ENCODE results near the gene MRPL3. TPM values are rescaled to one million over a fixed set of nuclear protein-coding genes. Genes with fewer than 3 reads are reported as not detected.

The MRPL3 gene
- total and polyA plus RNA-seq, 10 of the 15 experiments (the other 5 are each of a cell fraction or from before 2014, with no cell fraction given), result 91.6 to 307 (median 198) TPM

DNA sequence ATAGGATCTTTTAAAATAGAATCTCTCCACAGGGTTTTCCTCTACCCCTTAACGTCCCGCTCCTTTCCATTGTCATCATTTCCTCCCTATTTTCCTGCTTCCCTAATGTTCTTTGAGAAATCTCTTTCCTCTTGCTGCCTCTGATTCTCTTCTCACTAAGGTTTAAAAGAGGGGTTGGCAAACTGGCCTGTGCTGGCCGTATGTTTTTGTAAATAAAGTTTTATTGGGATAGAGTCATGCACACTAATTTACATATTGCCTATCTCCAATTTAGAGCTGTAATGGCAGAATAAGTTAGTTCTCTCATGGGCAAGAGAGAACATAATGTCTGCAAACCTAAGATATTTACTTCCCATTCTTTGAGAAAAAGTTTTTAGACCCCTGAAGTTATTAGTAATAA lies 25.0 kb downstream of the MRPL3 start:
- FAIRE-seq (no peak), ATAC-seq (no peak), DNase-seq (ENCODE audit: low read depth, low spot score) (no peak)
- no peak overlapping the region for H3K4me3 ChIP-seq
- in situ Hi-C loops (cut with MboI) (no loop called here), intact Hi-C loops (cut with micrococcal nuclease; ENCODE audit: unreplicated experiment) (no loop called here)
- ChIA-PET SMC1A (ENCODE audit: uncharacterized antibody, unreplicated experiment) (interaction anchor here (1.0 kb wide), 1 partner anchor 12 kb away, joined by 3 read pairs; no protein-coding TSS in a partner anchor), CTCF (no interaction called here), RAD21 (ENCODE audit: unreplicated experiment) (no interaction called here), POLR2A (no interaction called here)
- H4K20me1 ChIP-seq (ENCODE audit: control insufficient read depth, insufficient read depth), result no peaks in the 10 kb centered on the region
- H3K27ac ChIP-seq (ENCODE audit: control insufficient read depth, insufficient read depth), result no peak overlapping the region
- no peaks in the 10 kb centered on the region for H3K9me3 ChIP-seq (replicated peaks; ENCODE audit: control insufficient read depth, insufficient read depth, low read length)
- WGBS (ENCODE audit: insufficient coverage, insufficient replicate concordance, low lambda C conversion rate, missing lambda C conversion rate), result 97% methylated on average over 3 of the region's 3 CpGs
- BruUV-seq (replicated peaks), result no TSS peak
- peaks cover 0 to 3% of the 10 kb centered on the region in 2 experiments; a peak in 1 of 4 replicates for H3K36me3 ChIP-seq (ENCODE audit: control insufficient read depth in 2 of 2, insufficient read depth in 2 of 2, low read length in 1 of 2)
- no peak overlapping the region for H2AFZ ChIP-seq (ENCODE audit: control insufficient read depth, low read depth, low read length)
- no peaks in the 10 kb centered on the region for H3K27me3 ChIP-seq (replicated peaks in 1 of 2; ENCODE audit: control insufficient read depth in 2 of 2, insufficient read depth in 2 of 2, low read length in 1 of 2)
- no peaks in the 10 kb centered on the region for H3K4me1 ChIP-seq (ENCODE audit: control insufficient read depth, insufficient read depth, low read length)
- no peak overlapping the region for H3K9ac ChIP-seq (ENCODE audit: control insufficient read depth, insufficient read depth, low read length)
- H3K79me2 ChIP-seq (ENCODE audit: control insufficient read depth, insufficient read depth, low read length), result no peaks in the 10 kb centered on the region; the same call in none of the 2 replicates
- no peak overlapping the region for H3K4me2 ChIP-seq (ENCODE audit: control insufficient read depth, insufficient read depth)
- TF ChIP-seq TBL1XR1 (IDR thresholded peaks at IDR 0.05; ENCODE audit: low read depth, low read length) (no peak), GABPA (IDR thresholded peaks at IDR 0.05; ENCODE audit: low read depth) (no peak)
- TF ChIP-seq, protein P1, sequence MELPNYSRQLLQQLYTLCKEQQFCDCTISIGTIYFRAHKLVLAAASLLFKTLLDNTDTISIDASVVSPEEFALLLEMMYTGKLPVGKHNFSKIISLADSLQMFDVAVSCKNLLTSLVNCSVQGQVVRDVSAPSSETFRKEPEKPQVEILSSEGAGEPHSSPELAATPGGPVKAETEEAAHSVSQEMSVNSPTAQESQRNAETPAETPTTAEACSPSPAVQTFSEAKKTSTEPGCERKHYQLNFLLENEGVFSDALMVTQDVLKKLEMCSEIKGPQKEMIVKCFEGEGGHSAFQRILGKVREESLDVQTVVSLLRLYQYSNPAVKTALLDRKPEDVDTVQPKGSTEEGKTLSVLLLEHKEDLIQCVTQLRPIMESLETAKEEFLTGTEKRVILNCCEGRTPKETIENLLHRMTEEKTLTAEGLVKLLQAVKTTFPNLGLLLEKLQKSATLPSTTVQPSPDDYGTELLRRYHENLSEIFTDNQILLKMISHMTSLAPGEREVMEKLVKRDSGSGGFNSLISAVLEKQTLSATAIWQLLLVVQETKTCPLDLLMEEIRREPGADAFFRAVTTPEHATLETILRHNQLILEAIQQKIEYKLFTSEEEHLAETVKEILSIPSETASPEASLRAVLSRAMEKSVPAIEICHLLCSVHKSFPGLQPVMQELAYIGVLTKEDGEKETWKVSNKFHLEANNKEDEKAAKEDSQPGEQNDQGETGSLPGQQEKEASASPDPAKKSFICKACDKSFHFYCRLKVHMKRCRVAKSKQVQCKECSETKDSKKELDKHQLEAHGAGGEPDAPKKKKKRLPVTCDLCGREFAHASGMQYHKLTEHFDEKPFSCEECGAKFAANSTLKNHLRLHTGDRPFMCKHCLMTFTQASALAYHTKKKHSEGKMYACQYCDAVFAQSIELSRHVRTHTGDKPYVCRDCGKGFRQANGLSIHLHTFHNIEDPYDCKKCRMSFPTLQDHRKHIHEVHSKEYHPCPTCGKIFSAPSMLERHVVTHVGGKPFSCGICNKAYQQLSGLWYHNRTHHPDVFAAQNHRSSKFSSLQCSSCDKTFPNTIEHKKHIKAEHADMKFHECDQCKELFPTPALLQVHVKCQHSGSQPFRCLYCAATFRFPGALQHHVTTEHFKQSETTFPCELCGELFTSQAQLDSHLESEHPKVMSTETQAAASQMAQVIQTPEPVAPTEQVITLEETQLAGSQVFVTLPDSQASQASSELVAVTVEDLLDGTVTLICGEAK (IDR thresholded peaks at IDR 0.05; ENCODE audit: borderline replicate concordance), result peak; percentile 74

DNA sequence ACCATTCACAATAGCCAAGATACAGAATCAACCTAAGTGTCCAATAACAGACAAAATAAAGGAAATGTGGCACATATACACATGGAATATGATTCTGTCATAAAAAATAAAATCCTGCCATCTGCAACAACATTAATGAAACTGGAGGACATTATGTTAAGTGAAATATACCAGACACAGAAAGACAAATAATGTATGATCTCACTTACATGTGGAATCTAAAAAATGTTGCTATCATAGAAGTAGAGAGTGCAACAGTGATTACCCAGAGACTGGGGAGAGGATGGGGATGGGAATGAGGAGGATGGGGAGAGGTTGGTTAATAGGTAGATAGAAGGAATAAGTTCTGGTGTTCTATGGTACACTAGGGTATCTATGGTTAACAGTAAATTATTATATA lies 28.7 kb downstream of the MRPL3 start:
- no peak overlapping the region for H3K9ac ChIP-seq (ENCODE audit: control insufficient read depth, insufficient read depth, low read length)
- FAIRE-seq, result no peak
- H3K36me3 ChIP-seq (ENCODE audit: control insufficient read depth in 2 of 2, insufficient read depth in 2 of 2, low read length in 1 of 2), result peaks cover 0 to 13% of the 10 kb centered on the region in 2 experiments; a peak in 3 of 4 replicates
- H3K79me2 ChIP-seq (ENCODE audit: control insufficient read depth, insufficient read depth, low read length), result no peaks in the 10 kb centered on the region; the same call in none of the 2 replicates
- no peak for ATAC-seq
- ChIA-PET RAD21 (ENCODE audit: unreplicated experiment) (no interaction called here), POLR2A (no interaction called here), CTCF (no interaction called here), SMC1A (ENCODE audit: uncharacterized antibody, unreplicated experiment) (no interaction called here)
- H3K4me3 ChIP-seq, result no peak overlapping the region
- intact Hi-C loops (cut with micrococcal nuclease; ENCODE audit: unreplicated experiment), result no loop called here
- in situ Hi-C loops (cut with MboI), result no loop called here
- no TSS peak for BruUV-seq (replicated peaks)
- no peaks in the 10 kb centered on the region for H3K9me3 ChIP-seq (replicated peaks; ENCODE audit: control insufficient read depth, insufficient read depth, low read length)
- H3K27ac ChIP-seq (ENCODE audit: control insufficient read depth, insufficient read depth), result no peak overlapping the region
- no peaks in the 10 kb centered on the region for H3K4me1 ChIP-seq (ENCODE audit: control insufficient read depth, insufficient read depth, low read length)
- no peak for TF ChIP-seq ESRRA (IDR thresholded peaks at IDR 0.05; ENCODE audit: low read length)
- TF ChIP-seq TARDBP (IDR thresholded peaks at IDR 0.05; ENCODE audit: borderline replicate concordance), result no peak
- TF ChIP-seq, protein P2, sequence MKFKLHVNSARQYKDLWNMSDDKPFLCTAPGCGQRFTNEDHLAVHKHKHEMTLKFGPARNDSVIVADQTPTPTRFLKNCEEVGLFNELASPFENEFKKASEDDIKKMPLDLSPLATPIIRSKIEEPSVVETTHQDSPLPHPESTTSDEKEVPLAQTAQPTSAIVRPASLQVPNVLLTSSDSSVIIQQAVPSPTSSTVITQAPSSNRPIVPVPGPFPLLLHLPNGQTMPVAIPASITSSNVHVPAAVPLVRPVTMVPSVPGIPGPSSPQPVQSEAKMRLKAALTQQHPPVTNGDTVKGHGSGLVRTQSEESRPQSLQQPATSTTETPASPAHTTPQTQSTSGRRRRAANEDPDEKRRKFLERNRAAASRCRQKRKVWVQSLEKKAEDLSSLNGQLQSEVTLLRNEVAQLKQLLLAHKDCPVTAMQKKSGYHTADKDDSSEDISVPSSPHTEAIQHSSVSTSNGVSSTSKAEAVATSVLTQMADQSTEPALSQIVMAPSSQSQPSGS (IDR thresholded peaks at IDR 0.05; ENCODE audit: low read length), result no peak
- no peak for TF ChIP-seq RAD21 (IDR thresholded peaks at IDR 0.05; ENCODE audit: insufficient read depth, low read depth, low read length)
- TF ChIP-seq RFX5 (IDR thresholded peaks at IDR 0.05; ENCODE audit: low read depth, low read length), result no peak
- TF ChIP-seq PML (IDR thresholded peaks at IDR 0.05; ENCODE audit: low read length), result no peak
- no peak for TF ChIP-seq MXI1 (IDR thresholded peaks at IDR 0.05; ENCODE audit: low read depth, low read length)
- no peak for TF ChIP-seq SMAD5 (IDR thresholded peaks at IDR 0.05; ENCODE audit: low read depth)
- no peak for TF ChIP-seq SIN3A (IDR thresholded peaks at IDR 0.05; ENCODE audit: low read depth, low read length)
- no peaks in the 10 kb centered on the region for H4K20me1 ChIP-seq (ENCODE audit: control insufficient read depth, insufficient read depth)
- H3K4me2 ChIP-seq (ENCODE audit: control insufficient read depth, insufficient read depth), result no peak overlapping the region
- H2AFZ ChIP-seq (ENCODE audit: control insufficient read depth, low read depth, low read length), result no peak overlapping the region
- H3K27me3 ChIP-seq (replicated peaks in 1 of 2; ENCODE audit: control insufficient read depth in 2 of 2, insufficient read depth in 2 of 2, low read length in 1 of 2), result no peaks in the 10 kb centered on the region
- no peak for DNase-seq (ENCODE audit: low read depth, low spot score)

Measured in GM12878 (cell line).